H1 (cell line): ENCODE measurements around the gene RAI2. TPM values are rescaled to one million over a fixed set of nuclear protein-coding genes. Genes with fewer than 3 reads are reported as not detected.
A peak's percentile ranks its signal among the peaks of the same experiment; 100 is the strongest.

Experiments
- CTCF ChIA-PET: fragments of 300-600 bp; sonication (Branson Sonifier 250); formaldehyde crosslinking; loops from one replicate; lab custom pipeline; 2021; ENCODE audit not compliant: partially characterized antibody; lab: Charles Lee
- POLR2A ChIA-PET: fragments of 300-600 bp; sonication (Branson Sonifier 250); formaldehyde crosslinking; loops from one replicate; lab custom pipeline; 2021; ENCODE audit warnings: inconsistent platforms; ENCODE audit not compliant: partially characterized antibody; lab: Charles Lee
- DNase-seq, 2 experiments: peaks; one replicate each; pipeline versions ENCODE4 v3.0.0 to v3.0.0-alpha.2; 2010 to 2022; ENCODE audit warnings: low spot score in 2 of 2, low read depth in 1 of 2, mixed read lengths in 1 of 2
- FAIRE-seq: peaks from 2 replicates; lab custom pipeline; 2011; peaks lifted over from hg19 to GRCh38; lab: Jason Lieb, UNC
- H2AFZ ChIP-seq: 2 replicates; pipeline ENCODE4 v1.8.1; 2012; ENCODE audit warnings: low read length, inconsistent platforms
- H2AK5ac ChIP-seq: 2 replicates; pipeline ENCODE4 v1.6.1; 2013; ENCODE audit warnings: low read depth, low read length
- H2BK120ac ChIP-seq: replicated peaks from 2 replicates; pipeline ENCODE3; 2013; ENCODE audit warnings: low read depth, low read length, inconsistent platforms
- H2BK12ac ChIP-seq: 2 replicates; pipeline ENCODE4 v1.6.1; 2013; ENCODE audit warnings: low read depth, low read length
- H2BK15ac ChIP-seq: 2 replicates; pipeline ENCODE4 v1.6.1; 2013; ENCODE audit warnings: low read length
- H2BK20ac ChIP-seq: 2 replicates; pipeline ENCODE4 v1.6.1; 2013; ENCODE audit warnings: low read length
- H2BK5ac ChIP-seq: 2 replicates; pipeline ENCODE4 v1.6.1; 2013; ENCODE audit warnings: low read depth, low read length
- H3K14ac ChIP-seq: 2 replicates; pipeline ENCODE4 v1.6.1; 2013; ENCODE audit warnings: inconsistent platforms; ENCODE audit not compliant: insufficient read length
- H3K18ac ChIP-seq: 2 replicates; pipeline ENCODE4 v1.6.1; 2013; ENCODE audit warnings: low read length; ENCODE audit errors: extremely low read depth
- H3K23ac ChIP-seq: 2 replicates; pipeline ENCODE4 v1.6.1; 2013; ENCODE audit warnings: inconsistent platforms; ENCODE audit not compliant: insufficient read length
- H3K23me2 ChIP-seq: 2 replicates; pipeline ENCODE4 v1.6.1; 2013; ENCODE audit warnings: low read depth, low read length
- H3K27ac ChIP-seq: 2 replicates; pipeline ENCODE4 v1.6.1; 2011; ENCODE audit warnings: low read depth, low read length, inconsistent platforms
- H3K27me3 ChIP-seq, 4 experiments: replicated peaks in 1 of 4; 1 replicate in 1 of 4; 2 replicates in 3 of 4; pipeline versions ENCODE4 v1.6.1 to v1.8.1; 2011 to 2013; ENCODE audit warnings: low read length in 3 of 4, mild to moderate bottlenecking in 3 of 4, inconsistent platforms in 2 of 4, mixed read lengths in 2 of 4, moderate library complexity in 1 of 4; ENCODE audit not compliant: control insufficient read depth in 3 of 4, insufficient read depth in 3 of 4; ENCODE audit errors: extremely low read depth in 1 of 4
- H3K36me3 ChIP-seq, 4 experiments: 2 replicates each; pipeline versions ENCODE4 v1.6.1 to v1.8.1; 2011 to 2013; ENCODE audit warnings: mild to moderate bottlenecking in 4 of 4, low read length in 3 of 4, moderate library complexity in 2 of 4, control low read depth in 1 of 4, inconsistent platforms in 1 of 4; ENCODE audit not compliant: insufficient read depth in 4 of 4, control insufficient read depth in 2 of 4
- H3K4ac ChIP-seq: replicated peaks from 2 replicates; pipeline ENCODE3; 2013; ENCODE audit warnings: low read length, low read depth, mixed read lengths, inconsistent platforms; ENCODE audit not compliant: insufficient read length
- H3K4me1 ChIP-seq, 4 experiments: replicated peaks in 1 of 4; 1 replicate in 1 of 4; 2 replicates in 3 of 4; pipeline versions ENCODE4 v1.6.1 to v1.8.1; 2011 to 2013; ENCODE audit warnings: low read length in 3 of 4, inconsistent platforms in 2 of 4, mixed read lengths in 1 of 4; ENCODE audit not compliant: insufficient read depth in 4 of 4, control insufficient read depth in 3 of 4
- H3K4me2 ChIP-seq, 2 experiments: 2 replicates each; pipeline versions ENCODE4 v1.6.1 to v1.8.1; 2011 to 2013; ENCODE audit warnings: low read depth in 2 of 2, low read length in 2 of 2, control low read depth in 1 of 2, inconsistent platforms in 1 of 2, mild to moderate bottlenecking in 1 of 2; ENCODE audit not compliant: insufficient read depth in 1 of 2
- H3K4me3 ChIP-seq, 4 experiments: fragments of 200-600, 300-600 bp in 1 of 4; sonication (generic), shearing (Covaris generic), sonication (Bioruptor Twin) in 1 of 4; 2 replicates each; pipeline versions ENCODE4 v1.5.1 to v1.8.1; 2011 to 2016; ENCODE audit warnings: low read length in 4 of 4, low read depth in 3 of 4, control low read depth in 2 of 4, inconsistent platforms in 2 of 4, mild to moderate bottlenecking in 2 of 4, mixed read lengths in 1 of 4, moderate library complexity in 1 of 4; ENCODE audit not compliant: insufficient read depth in 2 of 4; ENCODE audit errors: extremely low read depth in 1 of 4
- H3K56ac ChIP-seq: replicated peaks from 2 replicates; pipeline ENCODE3; 2013; ENCODE audit warnings: low read depth, mild to moderate bottlenecking, mixed read lengths, low read length, inconsistent platforms; ENCODE audit not compliant: insufficient read length
- H3K79me1 ChIP-seq: 2 replicates; pipeline ENCODE4 v1.6.1; 2013; ENCODE audit warnings: low read depth, low read length, control low read depth
- H3K79me2 ChIP-seq, 2 experiments: 2 replicates each; pipeline versions ENCODE4 v1.6.1 to v1.8.1; 2012 to 2013; ENCODE audit warnings: low read length in 2 of 2, mild to moderate bottlenecking in 2 of 2, inconsistent platforms in 1 of 2; ENCODE audit not compliant: insufficient read depth in 2 of 2, control insufficient read depth in 1 of 2
- H3K9ac ChIP-seq, 4 experiments: replicated peaks in 1 of 4; 1 replicate in 1 of 4; 2 replicates in 3 of 4; pipeline versions ENCODE4 v1.6.1 to v1.8.1; 2011 to 2013; ENCODE audit warnings: low read depth in 3 of 4, low read length in 3 of 4, control low read depth in 2 of 4, mild to moderate bottlenecking in 2 of 4, moderate library complexity in 2 of 4, inconsistent platforms in 1 of 4; ENCODE audit errors: extremely low read depth in 1 of 4
- H3K9me3 ChIP-seq, 2 experiments: 2 replicates each; pipeline versions ENCODE4 v1.6.1 to v1.8.1; 2012 to 2013; ENCODE audit warnings: mild to moderate bottlenecking in 2 of 2, moderate library complexity in 2 of 2, control low read depth in 1 of 2, inconsistent platforms in 1 of 2, low read depth in 1 of 2, low read length in 1 of 2, mixed read lengths in 1 of 2; ENCODE audit not compliant: insufficient read depth in 2 of 2
- H4K20me1 ChIP-seq, 2 experiments: replicated peaks in 1 of 2; 2 replicates each; pipeline versions ENCODE3 to v1.8.1; 2011 to 2013; ENCODE audit warnings: inconsistent platforms in 2 of 2, low read length in 2 of 2, mild to moderate bottlenecking in 1 of 2; ENCODE audit not compliant: insufficient read depth in 2 of 2, control insufficient read depth in 1 of 2
- H4K5ac ChIP-seq: 2 replicates; pipeline ENCODE4 v1.6.1; 2013; ENCODE audit warnings: low read length, low read depth, mixed read lengths, inconsistent platforms; ENCODE audit not compliant: insufficient read length
- H4K8ac ChIP-seq: 2 replicates; pipeline ENCODE4 v1.8.0; 2013; ENCODE audit warnings: mild to moderate bottlenecking, moderate library complexity, low read length, inconsistent platforms; ENCODE audit not compliant: insufficient read depth; ENCODE audit errors: extremely low read depth
- H4K91ac ChIP-seq: replicated peaks from 2 replicates; pipeline ENCODE3; 2013; ENCODE audit warnings: low read length, mixed read lengths, inconsistent platforms; ENCODE audit not compliant: insufficient read length
- BCL11A ChIP-seq, 2 experiments: IDR thresholded peaks; one replicate each; pipeline ENCODE4 v1.6.1; 2011; ENCODE audit warnings: low read depth in 2 of 2, low read length in 2 of 2, mild to moderate bottlenecking in 2 of 2
- CEBPB ChIP-seq: IDR thresholded peaks from 2 replicates; pipeline ENCODE4 v1.6.1; 2012; ENCODE audit warnings: low read depth, low read length
- CHD1 ChIP-seq: IDR thresholded peaks from 2 replicates; pipeline ENCODE4 v1.6.1; 2012; ENCODE audit warnings: low read depth, low read length, improper control_type of control experiment
- EP300 ChIP-seq, 2 experiments: IDR thresholded peaks; 1 replicate in 1 of 2; 2 replicates in 1 of 2; pipeline ENCODE4 v1.6.1; 2011 to 2012; ENCODE audit warnings: low read depth in 2 of 2, low read length in 2 of 2, mild to moderate bottlenecking in 2 of 2, borderline replicate concordance in 1 of 2, inconsistent platforms in 1 of 2, moderate library complexity in 1 of 2
- JUN ChIP-seq: IDR thresholded peaks from 2 replicates; pipeline ENCODE4 v1.6.1; 2011; ENCODE audit warnings: low read depth, mild to moderate bottlenecking, improper control_type of control experiment, low read length
- KDM4A ChIP-seq: IDR thresholded peaks from one replicate; pipeline ENCODE4 v1.7.1; 2012; ENCODE audit warnings: low read depth, mild to moderate bottlenecking, moderate library complexity, low read length, inconsistent platforms; ENCODE audit not compliant: severe bottlenecking
- NANOG ChIP-seq: IDR thresholded peaks from 2 replicates; pipeline ENCODE4 v1.6.1; 2011; ENCODE audit warnings: low read length, low read depth, mild to moderate bottlenecking, inconsistent platforms; ENCODE audit not compliant: insufficient read depth, poor library complexity, severe bottlenecking
- POLR2A ChIP-seq, 2 experiments: IDR thresholded peaks; 1 replicate in 1 of 2; 2 replicates in 1 of 2; pipeline ENCODE4 v1.6.1; 2011; ENCODE audit warnings: low read depth in 2 of 2, low read length in 2 of 2, mild to moderate bottlenecking in 2 of 2; ENCODE audit errors: control extremely low read depth in 1 of 2
- RBBP5 ChIP-seq: IDR thresholded peaks from 2 replicates; pipeline ENCODE4 v1.7.1; 2012; ENCODE audit warnings: low read depth, mild to moderate bottlenecking, inconsistent platforms, low read length, moderate library complexity, borderline replicate concordance
- SIN3A ChIP-seq, 2 experiments: IDR thresholded peaks in 1 of 2; conservative IDR thresholded peaks in 1 of 2; 2 replicates each; pipeline ENCODE4 v1.6.1; 2011 to 2012; ENCODE audit warnings: low read length in 2 of 2, improper control_type of control experiment in 1 of 2, low read depth in 1 of 2, mild to moderate bottlenecking in 1 of 2
- SP2 ChIP-seq: IDR thresholded peaks from 2 replicates; pipeline ENCODE4 v1.6.1; 2012; ENCODE audit warnings: mild to moderate bottlenecking, low read length, inconsistent platforms
- ZNF274 ChIP-seq: IDR thresholded peaks from 2 replicates; pipeline ENCODE4 v1.7.0; 2012; ENCODE audit warnings: low read length, borderline replicate concordance; ENCODE audit errors: extremely low read depth
- WGBS, 2 experiments: shearing (Covaris generic) in 1 of 2; methylation state at CpG; one replicate each; pipeline versions ENCODE4 v1.1.6 to v1.1.7; 2013 to 2015; ENCODE audit warnings: low lambda C conversion rate in 2 of 2, mixed read lengths in 2 of 2, inconsistent platforms in 1 of 2, low coverage in 1 of 2, missing lambda C conversion rate in 1 of 2; ENCODE audit not compliant: insufficient replicate concordance in 2 of 2, insufficient coverage in 1 of 2, insufficient read length in 1 of 2; ENCODE audit errors: extremely low coverage in 1 of 2, missing lambda C conversion rate in 1 of 2; 5-methylcytosine and 5-hydroxymethylcytosine counted together
- polyA plus RNA-seq, 7 experiments: library from polyadenylated mRNA; depleted of rRNA in 3 of 7; stranded (reverse) in 5 of 7; unstranded in 2 of 7; fragments of >200 nt in 5 of 7; fragments of 200-250 nt in 2 of 7; gene quantifications; 1 replicate in 5 of 7; 2 replicates in 1 of 7; 4 replicates in 1 of 7; pipeline versions ENCODE4 v1.2.1 to v1.2.3, GENCODE V29; 2011 to 2013; ENCODE audit warnings: missing spikeins in 2 of 7, mixed read lengths in 2 of 7
- total RNA-seq: library from RNA; stranded (reverse); fragmentation: NEBNext Ultra II Directional; extraction: Animal tissue kit (Norgen Biotek cat#: 25700); gene quantifications from 2 replicates; pipeline ENCODE4 v1.2.1, GENCODE V29; 2021
- TF ChIP-seq, protein P1 (sequence below): IDR thresholded peaks from 2 replicates; pipeline ENCODE4 v1.6.1; 2012; ENCODE audit warnings: low read length, inconsistent platforms

The RAI2 gene
- total and polyA plus RNA-seq, 2 of the 8 experiments (the other 6 are each of a cell fraction or from before 2014, with no cell fraction given), result 0.60 to 2.0 TPM

DNA sequence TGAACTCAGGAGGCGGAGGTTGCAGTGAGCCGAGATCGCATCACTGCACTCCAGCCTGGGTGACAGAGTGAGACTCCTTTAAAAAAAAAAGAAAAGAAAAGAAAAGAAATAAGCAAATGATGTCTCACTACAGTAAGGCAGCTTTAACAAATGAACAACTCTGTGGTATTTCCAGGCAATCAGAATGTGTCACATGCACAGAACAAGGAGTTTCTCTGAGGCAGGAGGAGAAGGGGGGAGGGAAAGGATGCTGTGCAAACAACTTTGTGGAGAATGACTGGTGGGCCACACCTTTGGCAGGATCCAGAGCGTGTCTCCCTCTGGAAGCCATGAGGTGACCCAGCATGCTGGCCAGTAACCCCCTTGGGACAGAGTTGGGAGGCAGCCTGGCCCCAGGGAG lies 57.6 kb downstream of the RAI2 start:
- H3K23me2 ChIP-seq, result no peaks in the 10 kb centered on the region
- FAIRE-seq (no peak), DNase-seq (no peak)
- no peak overlapping the region for H3K23ac ChIP-seq
- no peak overlapping the region for H2BK5ac ChIP-seq
- 86% methylated on average over 1 of the region's 4 CpGs; no CpG with 5 or more reads in 1 of the 2 experiments for WGBS, 2 experiments
- no peak overlapping the region for H2BK15ac ChIP-seq
- no peaks in the 10 kb centered on the region for H3K4me1 ChIP-seq
- no peak overlapping the region for H2BK12ac ChIP-seq
- H4K20me1 ChIP-seq, result no peaks in the 10 kb centered on the region
- no peak overlapping the region for H2AFZ ChIP-seq
- no peak overlapping the region for H3K18ac ChIP-seq
- no peak overlapping the region for H2BK120ac ChIP-seq
- H3K79me1 ChIP-seq, result no peaks in the 10 kb centered on the region
- no peak overlapping the region for H4K5ac ChIP-seq
- H4K91ac ChIP-seq, result no peak overlapping the region
- no peak overlapping the region for H3K14ac ChIP-seq
- H3K4ac ChIP-seq, result no peak overlapping the region
- POLR2A ChIA-PET, result no interaction called here
- no peak overlapping the region for H3K4me3 ChIP-seq
- no peak overlapping the region for H3K9ac ChIP-seq
- H4K8ac ChIP-seq, result peak overlapping the region; percentile 89; the same call in 1 of the 2 replicates
- no peaks in the 10 kb centered on the region for H3K27me3 ChIP-seq
- CTCF ChIA-PET, result interaction anchor here (3.3 kb wide), 1 partner anchor 9 kb away, joined by 15 read pairs; no protein-coding TSS in a partner anchor
- H3K36me3 ChIP-seq, result no peaks in the 10 kb centered on the region
- no peak overlapping the region for H2AK5ac ChIP-seq
- H3K27ac ChIP-seq, result no peak overlapping the region
- H2BK20ac ChIP-seq, result no peak overlapping the region
- H3K79me2 ChIP-seq, result no peaks in the 10 kb centered on the region
- H3K4me2 ChIP-seq, result no peak overlapping the region
- no peak overlapping the region for H3K56ac ChIP-seq
- no peaks in the 10 kb centered on the region for H3K9me3 ChIP-seq
- TF ChIP-seq, protein P1, sequence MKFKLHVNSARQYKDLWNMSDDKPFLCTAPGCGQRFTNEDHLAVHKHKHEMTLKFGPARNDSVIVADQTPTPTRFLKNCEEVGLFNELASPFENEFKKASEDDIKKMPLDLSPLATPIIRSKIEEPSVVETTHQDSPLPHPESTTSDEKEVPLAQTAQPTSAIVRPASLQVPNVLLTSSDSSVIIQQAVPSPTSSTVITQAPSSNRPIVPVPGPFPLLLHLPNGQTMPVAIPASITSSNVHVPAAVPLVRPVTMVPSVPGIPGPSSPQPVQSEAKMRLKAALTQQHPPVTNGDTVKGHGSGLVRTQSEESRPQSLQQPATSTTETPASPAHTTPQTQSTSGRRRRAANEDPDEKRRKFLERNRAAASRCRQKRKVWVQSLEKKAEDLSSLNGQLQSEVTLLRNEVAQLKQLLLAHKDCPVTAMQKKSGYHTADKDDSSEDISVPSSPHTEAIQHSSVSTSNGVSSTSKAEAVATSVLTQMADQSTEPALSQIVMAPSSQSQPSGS, result no peak
- TF ChIP-seq EP300 (IDR thresholded peaks at IDR 0.05; ENCODE audit: borderline replicate concordance in 1 of 2, low read depth in 2 of 2, low read length in 2 of 2) (no peak), SP2 (no peak), JUN (no peak), SIN3A (conservative IDR thresholded peaks at IDR 0.05 in 1 of 2, IDR thresholded peaks at IDR 0.05 in 1 of 2; ENCODE audit: low read depth in 1 of 2, low read length in 2 of 2) (no peak), NANOG (no peak), CHD1 (no peak), POLR2A (IDR thresholded peaks at IDR 0.05; ENCODE audit: control extremely low read depth in 1 of 2, low read depth in 2 of 2, low read length in 2 of 2) (no peak), BCL11A (IDR thresholded peaks at IDR 0.05; ENCODE audit: low read depth in 2 of 2, low read length in 2 of 2) (no peak), RBBP5 (no peak), ZNF274 (no peak), KDM4A (no peak), CEBPB (no peak)
